GM23248 (cell line): ENCODE results near the gene PLCL2.

Source experiments
- EZH2 ChIP-seq: fragments of 200-600 bp; sonication (generic); IDR thresholded peaks from 2 replicates; pipeline ENCODE4 v1.6.1; 2018; ENCODE audit warnings: antibody characterized with exemption, mild to moderate bottlenecking; ENCODE audit not compliant: insufficient read depth, poor library complexity, severe bottlenecking
- EZH2phosphoT487 ChIP-seq: fragments of 200-600 bp; sonication (generic); IDR thresholded peaks from 2 replicates; pipeline ENCODE4 v1.6.1; 2018; ENCODE audit warnings: antibody characterized with exemption, moderate library complexity, mild to moderate bottlenecking, low read depth; ENCODE audit not compliant: insufficient read depth

DNA sequence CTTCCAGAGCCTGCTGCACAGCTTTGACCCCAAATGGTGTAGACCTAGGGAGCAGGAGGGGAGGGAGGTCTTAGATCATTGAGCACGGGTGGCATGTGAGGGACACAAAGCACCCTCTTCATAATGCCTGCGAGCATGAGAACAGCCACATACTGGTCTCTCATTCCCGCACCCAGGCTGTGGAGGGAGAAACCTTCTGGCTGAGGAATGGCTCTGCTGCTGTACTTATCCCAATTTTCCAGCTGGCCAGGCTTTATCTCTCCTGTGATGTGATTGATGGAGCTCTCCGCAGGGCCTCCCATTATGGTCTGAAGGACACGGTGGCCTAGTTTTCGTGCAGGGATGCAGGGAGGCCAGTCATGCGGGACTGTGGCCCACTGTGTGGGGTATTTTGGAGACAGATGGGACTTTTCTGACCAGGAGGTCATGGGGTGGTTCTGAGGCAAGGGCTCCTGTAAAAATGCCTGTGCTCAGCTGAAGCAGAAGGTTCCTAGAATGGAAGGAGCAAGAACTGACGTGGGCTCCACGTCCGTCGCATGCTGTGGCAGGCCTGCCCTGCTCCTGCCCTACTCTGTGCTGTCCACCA is 251.5 kb downstream of the PLCL2 start:
- TF ChIP-seq EZH2 (no peak), EZH2phosphoT487 (no peak)
